HFFc6 (cell line): ENCODE measurements around the gene CHST2. TPM values are rescaled to one million over a fixed set of nuclear protein-coding genes. Genes with fewer than 3 reads are reported as not detected.

Experiments
- DNase-seq: peaks from one replicate; pipeline ENCODE4 v3.0.0-alpha.2; 2018
- H3K27ac Mint-ChIP-seq: 2 replicates; pipeline ENCODE4 v1.8.0; 2020; ENCODE audit warnings: mild to moderate bottlenecking, mixed read lengths
- H3K27me3 Mint-ChIP-seq: 2 replicates; pipeline ENCODE4 v1.8.0; 2021; ENCODE audit warnings: mild to moderate bottlenecking, moderate library complexity, mixed read lengths; ENCODE audit not compliant: insufficient read depth
- H3K36me3 Mint-ChIP-seq: 2 replicates; pipeline ENCODE4 v1.8.0; 2021; ENCODE audit warnings: low read depth, mixed read lengths
- H3K4me1 Mint-ChIP-seq: 2 replicates; pipeline ENCODE4 v1.8.0; 2020; ENCODE audit warnings: low read depth, mixed read lengths
- H3K4me3 Mint-ChIP-seq: 2 replicates; pipeline ENCODE4 v1.8.0; 2020; ENCODE audit warnings: mild to moderate bottlenecking, moderate library complexity, mixed read lengths
- H3K9me3 Mint-ChIP-seq: 2 replicates; pipeline ENCODE4 v1.8.0; 2020; ENCODE audit warnings: mild to moderate bottlenecking, mixed read lengths
- CTCF ChIP-seq: fragments of 200-600 bp; sonication (generic); IDR thresholded peaks from 2 replicates; pipeline ENCODE4 v1.5.0; 2021; ENCODE audit warnings: antibody characterized with exemption, mild to moderate bottlenecking
- total RNA-seq, 6 experiments: library from RNA; stranded (reverse); fragmentation: NEBNext Ultra II Directional; extraction: Animal tissue kit (Norgen Biotek cat#: 25700); gene quantifications; 2 replicates in 1 of 6; 3 replicates in 5 of 6; pipeline ENCODE4 v1.2.3, GENCODE V29; 2021

Gene CHST2
- total RNA-seq, 6 experiments from 2014 or later, result 2.6 to 4.3 (median 3.8) TPM

DNA sequence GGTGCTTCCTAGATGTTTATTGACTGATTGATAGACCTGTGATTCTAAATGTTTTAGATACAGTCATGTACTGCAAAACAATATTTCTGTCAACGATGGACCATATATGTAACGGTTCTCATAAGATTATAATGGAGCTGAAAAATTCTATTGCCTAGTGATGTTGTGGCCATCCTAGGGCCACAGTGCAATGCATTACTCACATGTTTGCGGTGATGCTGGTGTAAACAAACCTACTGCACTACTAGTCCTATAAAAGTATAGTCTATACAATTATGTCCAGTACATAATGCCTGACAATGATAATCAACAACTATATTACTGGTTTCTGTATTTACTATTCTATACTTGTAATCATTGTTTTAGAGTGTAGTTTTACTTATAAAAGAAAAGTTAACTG, 46.8 kb downstream of the CHST2 start:
- Mint-ChIP-seq H3K9me3 (no peaks in the 10 kb centered on the region), H3K27me3 (no peaks in the 10 kb centered on the region), H3K36me3 (no peaks in the 10 kb centered on the region), H3K4me3 (no peak overlapping the region), H3K27ac (no peak overlapping the region), H3K4me1 (peaks cover 64% of the 10 kb centered on the region)
- no peak for DNase-seq
- no peak for TF ChIP-seq CTCF

GRCh38 chr3:143167969-143168854, 48.6 kb downstream of the CHST2 start:
- Mint-ChIP-seq H3K4me1 (peaks cover 82% of the 10 kb centered on the region), H3K9me3 (peaks cover 4% of the 10 kb centered on the region), H3K27ac (peak overlapping the region; percentile 36; the same call in 1 of the 2 replicates), H3K36me3 (peaks cover 6% of the 10 kb centered on the region), H3K4me3 (no peak overlapping the region), H3K27me3 (no peaks in the 10 kb centered on the region)
- no peak for TF ChIP-seq CTCF
- peak; percentile 22 for DNase-seq

DNA sequence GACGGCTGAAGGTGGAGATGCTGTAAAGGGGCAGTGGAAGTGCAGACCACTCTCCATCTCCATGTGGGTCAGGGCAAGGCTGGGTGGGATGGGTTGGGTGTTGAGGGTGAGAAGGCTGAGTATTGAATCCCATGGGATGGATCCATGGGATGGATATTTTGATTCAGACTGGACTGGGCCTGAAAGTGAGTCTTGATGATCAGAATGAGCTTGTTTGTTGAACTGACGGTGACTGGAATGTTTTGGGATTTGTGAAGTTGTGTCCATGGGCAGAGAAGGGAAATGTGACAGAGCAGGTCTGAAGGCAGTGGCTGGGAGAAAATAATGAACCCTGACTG, 49.3 kb downstream of the CHST2 start:
- DNase-seq, result no peak
- Mint-ChIP-seq H3K4me1 (peaks cover 84% of the 10 kb centered on the region), H3K27me3 (no peaks in the 10 kb centered on the region), H3K27ac (peak overlapping the region; percentile 36; the same call in 1 of the 2 replicates), H3K9me3 (peaks cover 6% of the 10 kb centered on the region), H3K36me3 (peaks cover 8% of the 10 kb centered on the region), H3K4me3 (no peak overlapping the region)
- TF ChIP-seq CTCF, result no peak

GRCh38 chr3:143170074-143170473, 50.5 kb downstream of the CHST2 start:
- no peak for DNase-seq
- Mint-ChIP-seq H3K27ac (peak overlapping the region; percentile 86), H3K9me3 (peaks cover 6% of the 10 kb centered on the region), H3K4me1 (peaks cover 75% of the 10 kb centered on the region), H3K36me3 (peaks cover 8% of the 10 kb centered on the region), H3K4me3 (no peak overlapping the region; the same call in 1 of the 2 replicates), H3K27me3 (no peaks in the 10 kb centered on the region)
- TF ChIP-seq CTCF, result no peak

- Mint-ChIP-seq H3K4me1 (peaks cover 69% of the 10 kb centered on the region), H3K27me3 (no peaks in the 10 kb centered on the region), H3K4me3 (peak overlapping the region; percentile 41; the same call in 1 of the 2 replicates), H3K9me3 (peaks cover 6% of the 10 kb centered on the region), H3K27ac (peak overlapping the region; percentile 86), H3K36me3 (peaks cover 8% of the 10 kb centered on the region)
- TF ChIP-seq CTCF, result no peak
- peak; percentile 9 for DNase-seq
Measured at GRCh38 chr3:143170676-143171075, 51.1 kb downstream of the CHST2 start.
